Measurements from ENCODE around the gene REN.

Gene REN

DNA sequence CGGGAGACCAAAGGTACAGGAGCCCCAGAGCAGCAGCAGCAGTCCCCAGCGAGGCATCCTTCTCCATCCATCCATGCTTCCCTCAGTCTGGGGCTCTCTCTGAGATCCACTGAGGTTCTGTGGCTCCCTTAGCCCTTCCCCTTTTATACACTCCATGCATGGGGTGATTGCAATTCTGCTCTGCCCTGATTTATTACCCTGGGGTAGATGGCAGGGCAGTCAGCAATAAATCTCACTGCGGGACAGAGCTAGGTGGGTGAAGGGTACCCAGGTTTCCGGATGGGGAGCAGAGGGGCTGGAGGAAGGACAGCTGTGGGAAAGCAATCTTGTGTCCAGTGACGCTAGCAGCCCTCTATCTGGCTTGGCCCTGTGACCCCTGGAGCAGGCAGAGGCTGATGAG lies at the start of gene REN:
TSS of gene REN (minus strand) at position 119 of the 400 bp plus-strand sequence. CDS start at position 75, 44 bp downstream.
- Mint-ChIP-seq H3K27ac (ENCODE audit: low read depth) (no peak within 1 kb of the TSS), H3K27me3 (peaks cover 33% of the 10 kb centered on the region), H3K4me1 (no peaks in the 10 kb centered on the region), H3K36me3 (ENCODE audit: insufficient read depth) (no peaks in the 10 kb centered on the region), H3K9me3 (peaks cover 10% of the 10 kb centered on the region), H3K4me3 (no peak within 1 kb of the TSS)
- DNase-seq (ENCODE audit: low spot score in 2 of 2) = no peak
- ATAC-seq (replicated peaks; ENCODE audit: extremely low read depth, poor library complexity, severe bottlenecking) = no peak

DNA sequence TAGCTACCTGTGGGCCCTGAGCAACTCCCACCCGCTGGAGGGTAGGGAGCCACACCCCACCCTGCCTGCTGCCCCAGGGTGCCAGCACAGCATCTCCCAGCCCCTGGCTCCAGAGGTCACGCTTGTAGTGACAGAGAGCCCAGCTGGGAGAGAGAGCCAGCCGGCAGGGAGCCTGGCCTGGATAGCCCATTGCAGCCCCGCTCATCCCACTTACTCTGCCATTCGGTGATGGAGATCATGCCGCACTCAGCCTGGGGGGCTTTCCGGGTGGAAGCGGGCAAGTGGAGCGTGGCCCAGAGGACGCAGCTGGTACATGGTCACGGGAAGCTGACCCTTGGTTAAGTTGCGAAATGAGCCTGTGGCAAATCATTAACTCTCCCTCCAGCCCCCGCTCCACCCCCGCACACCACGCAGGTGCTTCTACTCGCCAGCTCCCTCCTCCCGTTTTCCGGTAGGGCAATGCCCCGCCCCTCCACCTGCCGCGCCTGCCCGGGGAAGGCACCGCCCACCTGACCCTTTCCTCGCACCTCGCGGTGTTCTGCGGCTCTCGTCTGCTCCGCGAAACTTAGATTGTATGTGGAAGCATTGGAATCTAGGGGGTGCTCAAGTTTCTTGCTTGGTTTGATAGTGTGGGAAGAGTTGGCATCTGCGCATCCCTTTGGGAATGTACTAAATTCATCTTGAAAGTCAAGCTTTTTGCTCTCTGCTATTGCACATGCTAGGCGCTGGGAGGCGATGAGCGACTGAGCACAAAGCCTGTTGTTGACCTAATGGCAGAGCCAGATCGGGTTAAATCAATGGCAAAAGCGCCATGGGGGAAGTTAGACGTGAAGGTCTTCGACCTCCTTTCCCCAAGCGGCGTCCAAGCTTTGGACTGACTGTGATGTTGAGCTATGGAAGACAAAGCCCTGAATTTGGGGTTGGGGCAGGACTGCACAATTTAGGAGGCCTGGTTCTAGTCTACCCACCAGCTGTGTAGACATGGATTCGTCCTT lies 47.8 kb upstream of the REN start, which contains the start of gene GOLT1A:
TSS of gene GOLT1A (minus strand) at position 321 of the 995 bp plus-strand sequence. CDS start at position 239, 82 bp downstream.
- no peaks in the 10 kb centered on the region for H3K9me3 Mint-ChIP-seq
- H3K27me3 Mint-ChIP-seq = peaks cover 14% of the 10 kb centered on the region
- H3K4me3 Mint-ChIP-seq = peak within 1 kb of the TSS; percentile 25
- H3K4me1 Mint-ChIP-seq = peaks cover 6% of the 10 kb centered on the region
- ATAC-seq (replicated peaks; ENCODE audit: extremely low read depth, poor library complexity, severe bottlenecking) (no peak), DNase-seq (ENCODE audit: low spot score in 2 of 2) (no peak)
- H3K36me3 Mint-ChIP-seq (ENCODE audit: insufficient read depth) = no peaks in the 10 kb centered on the region
- H3K27ac Mint-ChIP-seq (ENCODE audit: low read depth) = no peak within 1 kb of the TSS

DNA sequence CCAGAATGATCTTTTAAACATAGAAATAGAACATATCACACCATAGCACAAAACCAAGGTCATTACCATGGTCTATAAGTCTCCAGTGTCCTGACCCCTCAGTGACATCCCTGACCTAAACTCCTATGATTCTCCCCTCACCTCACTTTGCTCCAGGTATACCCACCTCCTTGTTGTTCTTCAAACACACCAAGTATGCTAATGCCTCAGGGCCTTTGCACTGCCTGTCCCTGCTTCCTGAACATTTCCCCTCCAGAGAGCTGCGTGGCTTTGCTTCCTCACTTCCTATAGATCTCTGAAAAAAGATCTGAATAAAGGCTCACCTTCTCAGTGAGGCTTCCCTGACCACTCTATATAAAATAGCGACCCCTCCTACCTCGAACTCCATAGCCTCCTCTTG lies 46.6 kb upstream of the REN start:
- peaks cover 14% of the 10 kb centered on the region for H3K27me3 Mint-ChIP-seq
- no peak overlapping the region for H3K4me3 Mint-ChIP-seq
- ATAC-seq (replicated peaks; ENCODE audit: extremely low read depth, poor library complexity, severe bottlenecking) (no peak), DNase-seq (ENCODE audit: low spot score in 2 of 2) (no peak)
- H3K4me1 Mint-ChIP-seq = no peaks in the 10 kb centered on the region
- no peaks in the 10 kb centered on the region for H3K36me3 Mint-ChIP-seq (ENCODE audit: insufficient read depth)
- no peak overlapping the region for H3K27ac Mint-ChIP-seq (ENCODE audit: low read depth)
- no peaks in the 10 kb centered on the region for H3K9me3 Mint-ChIP-seq

DNA sequence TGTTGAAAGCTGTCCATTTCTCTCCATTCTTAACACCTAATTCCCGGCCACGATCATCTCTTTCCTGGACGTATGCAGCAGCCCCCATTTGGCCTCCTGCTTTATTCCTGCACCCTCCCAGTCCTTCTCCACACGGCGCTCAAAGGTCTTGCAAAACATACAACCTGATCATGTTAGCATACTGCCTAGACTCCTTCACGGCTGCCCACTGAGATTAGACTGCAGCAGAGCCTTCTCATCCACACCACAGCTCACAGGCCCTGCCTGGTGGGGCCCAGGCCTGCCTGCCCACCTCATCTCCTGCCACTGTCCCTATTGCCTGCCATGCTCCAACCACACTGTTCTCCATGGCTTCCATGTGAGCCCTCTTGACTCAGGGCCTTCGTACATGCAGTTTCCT lies 44.9 kb upstream of the REN start:
- Mint-ChIP-seq H3K4me3 (no peak overlapping the region), H3K9me3 (no peaks in the 10 kb centered on the region), H3K36me3 (ENCODE audit: insufficient read depth) (no peaks in the 10 kb centered on the region), H3K27me3 (peaks cover 29% of the 10 kb centered on the region), H3K4me1 (no peaks in the 10 kb centered on the region), H3K27ac (ENCODE audit: low read depth) (no peak overlapping the region)
- no peak for DNase-seq (ENCODE audit: low spot score in 2 of 2)
- ATAC-seq (replicated peaks; ENCODE audit: extremely low read depth, poor library complexity, severe bottlenecking) = no peak

DNA sequence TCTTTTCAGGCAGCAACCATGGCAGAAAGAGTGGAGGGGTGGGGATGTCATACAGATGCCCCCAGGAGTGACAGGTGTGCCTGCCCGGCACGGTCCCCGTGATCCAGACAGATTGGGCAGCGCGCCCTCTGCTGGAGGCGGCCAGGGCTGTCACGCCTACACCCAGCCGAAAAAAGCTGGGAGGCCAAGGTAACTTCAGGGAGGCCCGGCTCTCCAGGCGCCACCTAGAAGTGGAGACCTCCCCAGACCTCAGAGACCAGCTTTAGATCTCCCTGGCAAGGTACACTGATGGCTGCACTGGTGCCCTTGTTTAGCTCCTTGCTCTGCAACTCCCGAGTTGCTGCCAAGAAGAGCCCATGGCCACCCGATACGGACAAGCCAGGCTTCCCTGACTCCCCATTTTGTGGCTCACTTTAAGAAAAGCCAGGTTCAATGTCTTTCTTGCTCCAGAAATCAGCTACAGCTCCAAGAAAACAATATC lies 41.0 kb upstream of the REN start:
- H3K27me3 Mint-ChIP-seq = peaks cover 65% of the 10 kb centered on the region
- peak; percentile 73 for ATAC-seq (replicated peaks; ENCODE audit: extremely low read depth, poor library complexity, severe bottlenecking)

DNA sequence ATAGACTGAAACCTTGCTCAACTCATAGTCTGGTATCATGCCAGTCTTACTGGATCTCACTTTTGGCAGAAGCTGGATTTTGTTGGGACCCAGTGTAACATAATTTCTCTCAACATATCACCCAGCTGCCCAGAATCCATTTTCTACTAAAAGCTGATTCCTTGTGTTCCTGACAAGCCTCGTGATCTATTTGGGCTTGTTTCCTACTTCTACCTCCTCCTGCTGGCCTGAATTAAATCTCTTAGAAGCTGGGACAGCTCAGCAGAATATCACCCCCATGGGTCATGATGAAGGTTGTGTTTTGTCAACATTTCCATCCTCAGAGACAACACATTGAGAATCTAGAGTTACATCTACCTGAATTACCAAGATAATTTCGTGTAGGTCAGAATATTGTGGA lies 40.0 kb upstream of the REN start:
- no peak overlapping the region for H3K27ac Mint-ChIP-seq (ENCODE audit: low read depth)
- peaks cover 75% of the 10 kb centered on the region for H3K27me3 Mint-ChIP-seq
- ATAC-seq (replicated peaks; ENCODE audit: extremely low read depth, poor library complexity, severe bottlenecking) (no peak), DNase-seq (ENCODE audit: low spot score in 2 of 2) (no peak)
- H3K36me3 Mint-ChIP-seq (ENCODE audit: insufficient read depth) = no peaks in the 10 kb centered on the region
- H3K4me1 Mint-ChIP-seq = no peaks in the 10 kb centered on the region
- no peak overlapping the region for H3K4me3 Mint-ChIP-seq
- H3K9me3 Mint-ChIP-seq = no peaks in the 10 kb centered on the region

More for the DNA sequence above, 41.0 kb upstream of the REN start:
- peak; percentile 46 to 73 for DNase-seq (ENCODE audit: low spot score in 2 of 2)
- no peak overlapping the region for H3K27ac Mint-ChIP-seq (ENCODE audit: low read depth)
- H3K4me1 Mint-ChIP-seq = no peaks in the 10 kb centered on the region
- no peaks in the 10 kb centered on the region for H3K36me3 Mint-ChIP-seq (ENCODE audit: insufficient read depth)
- no peak overlapping the region for H3K4me3 Mint-ChIP-seq
- no peaks in the 10 kb centered on the region for H3K9me3 Mint-ChIP-seq

DNA sequence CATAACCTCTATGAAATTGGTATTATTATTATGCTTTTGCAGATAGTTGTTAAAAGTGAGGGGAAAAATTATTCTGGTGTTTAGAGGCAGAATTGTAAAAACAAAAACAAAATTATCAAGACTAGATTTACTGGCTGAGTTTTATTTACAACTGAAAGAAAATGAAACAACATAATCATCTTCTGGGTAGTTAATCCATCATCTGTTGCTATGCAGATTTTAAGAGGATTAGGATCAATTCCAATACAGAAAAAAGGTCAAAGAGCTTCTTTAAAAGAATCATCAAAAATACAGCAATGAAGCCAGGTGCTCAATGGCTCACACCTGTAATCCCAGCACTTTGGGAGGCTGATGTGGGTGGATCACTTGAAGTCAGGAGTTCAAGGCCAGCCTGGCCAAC lies 39.3 kb upstream of the REN start:
- H3K27ac Mint-ChIP-seq (ENCODE audit: low read depth) = no peak overlapping the region
- H3K9me3 Mint-ChIP-seq = no peaks in the 10 kb centered on the region
- ATAC-seq (replicated peaks; ENCODE audit: extremely low read depth, poor library complexity, severe bottlenecking) = no peak
- H3K4me3 Mint-ChIP-seq = no peak overlapping the region
- no peaks in the 10 kb centered on the region for H3K36me3 Mint-ChIP-seq (ENCODE audit: insufficient read depth)
- no peak for DNase-seq (ENCODE audit: low spot score in 2 of 2)
- H3K27me3 Mint-ChIP-seq = peaks cover 81% of the 10 kb centered on the region
- H3K4me1 Mint-ChIP-seq = no peaks in the 10 kb centered on the region

DNA sequence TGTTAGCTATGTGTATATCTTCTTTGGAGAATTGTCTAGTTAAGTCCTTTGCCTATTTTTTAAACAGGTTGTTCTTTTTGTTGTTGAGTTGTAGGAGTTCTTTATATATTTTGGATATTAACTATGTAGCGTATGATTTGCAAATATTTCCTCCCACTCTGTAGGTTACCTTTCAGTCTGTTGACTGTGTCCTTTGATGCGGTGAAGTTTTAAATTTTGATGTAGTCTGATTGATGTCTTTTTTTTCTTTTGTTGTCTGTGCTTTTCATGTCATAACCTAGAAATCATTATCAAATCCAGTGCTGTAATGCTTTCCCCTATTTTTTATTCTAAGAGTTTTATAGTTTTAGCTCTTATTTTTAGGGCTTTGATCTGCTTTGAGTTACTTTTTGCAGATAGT lies 38.8 kb upstream of the REN start:
- no peak for ATAC-seq (replicated peaks; ENCODE audit: extremely low read depth, poor library complexity, severe bottlenecking)
- no peak for DNase-seq (ENCODE audit: low spot score in 2 of 2)
- Mint-ChIP-seq H3K4me3 (no peak overlapping the region), H3K4me1 (no peaks in the 10 kb centered on the region), H3K9me3 (no peaks in the 10 kb centered on the region), H3K36me3 (ENCODE audit: insufficient read depth) (no peaks in the 10 kb centered on the region), H3K27ac (ENCODE audit: low read depth) (no peak overlapping the region), H3K27me3 (peaks cover 82% of the 10 kb centered on the region)

DNA sequence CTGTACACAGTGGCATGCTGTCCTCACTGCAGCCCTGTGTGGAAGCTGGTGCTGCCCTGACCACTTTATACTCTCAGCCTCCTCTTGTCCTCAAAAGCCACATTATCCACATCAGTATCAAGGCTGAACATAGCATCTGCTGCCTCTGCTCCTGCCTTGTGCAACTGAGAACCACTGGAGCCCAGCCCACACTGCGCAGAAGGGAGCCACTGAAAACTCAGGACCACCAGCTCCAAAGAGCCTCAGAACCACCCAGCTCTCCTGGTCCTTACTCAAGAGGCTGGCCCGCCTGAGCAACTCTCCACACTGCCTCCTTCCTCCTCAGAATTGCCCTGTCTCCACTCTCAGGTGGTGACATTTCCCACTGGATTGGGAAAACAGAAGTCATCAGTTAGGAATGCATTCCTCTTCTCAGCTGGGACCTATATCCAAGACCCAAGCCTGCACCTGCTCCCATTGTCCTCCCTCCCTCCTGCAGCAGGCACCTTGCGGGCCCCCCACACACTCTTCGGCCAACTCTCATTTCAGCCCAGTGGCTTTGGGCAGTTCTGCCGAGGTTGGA lies 37.1 kb upstream of the REN start:
- no peaks in the 10 kb centered on the region for H3K9me3 Mint-ChIP-seq
- H3K27me3 Mint-ChIP-seq = peaks cover 72% of the 10 kb centered on the region
- H3K36me3 Mint-ChIP-seq (ENCODE audit: insufficient read depth) = no peaks in the 10 kb centered on the region
- no peak overlapping the region for H3K27ac Mint-ChIP-seq (ENCODE audit: low read depth)
- DNase-seq (ENCODE audit: low spot score in 2 of 2) (no peak), ATAC-seq (replicated peaks; ENCODE audit: extremely low read depth, poor library complexity, severe bottlenecking) (no peak)
- H3K4me3 Mint-ChIP-seq = no peak overlapping the region
- H3K4me1 Mint-ChIP-seq = no peaks in the 10 kb centered on the region

DNA sequence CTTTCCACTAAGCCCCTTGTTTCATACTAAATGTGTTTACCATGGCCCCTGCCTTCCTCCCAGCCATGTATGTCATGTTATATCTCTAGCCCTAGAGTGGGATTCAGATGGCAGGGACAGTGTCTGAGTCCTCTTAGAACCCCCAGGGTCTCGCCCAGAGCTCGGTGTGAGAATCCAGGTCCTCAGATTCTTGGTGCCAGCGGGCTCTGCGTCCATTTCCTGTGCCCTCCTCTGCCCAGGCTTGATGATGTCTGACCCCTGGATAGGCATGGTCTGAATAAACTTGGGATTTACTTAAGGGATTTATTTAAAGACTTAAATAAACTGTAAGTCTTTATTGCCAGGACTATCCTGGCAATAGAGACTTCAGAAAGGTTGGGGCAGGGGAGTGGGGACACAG lies 36.3 kb upstream of the REN start:
- Mint-ChIP-seq H3K36me3 (ENCODE audit: insufficient read depth) (no peaks in the 10 kb centered on the region), H3K4me3 (no peak overlapping the region), H3K27ac (ENCODE audit: low read depth) (no peak overlapping the region), H3K4me1 (no peaks in the 10 kb centered on the region), H3K27me3 (peaks cover 67% of the 10 kb centered on the region), H3K9me3 (no peaks in the 10 kb centered on the region)
- ATAC-seq (replicated peaks; ENCODE audit: extremely low read depth, poor library complexity, severe bottlenecking) (no peak), DNase-seq (ENCODE audit: low spot score in 2 of 2) (no peak)

DNA sequence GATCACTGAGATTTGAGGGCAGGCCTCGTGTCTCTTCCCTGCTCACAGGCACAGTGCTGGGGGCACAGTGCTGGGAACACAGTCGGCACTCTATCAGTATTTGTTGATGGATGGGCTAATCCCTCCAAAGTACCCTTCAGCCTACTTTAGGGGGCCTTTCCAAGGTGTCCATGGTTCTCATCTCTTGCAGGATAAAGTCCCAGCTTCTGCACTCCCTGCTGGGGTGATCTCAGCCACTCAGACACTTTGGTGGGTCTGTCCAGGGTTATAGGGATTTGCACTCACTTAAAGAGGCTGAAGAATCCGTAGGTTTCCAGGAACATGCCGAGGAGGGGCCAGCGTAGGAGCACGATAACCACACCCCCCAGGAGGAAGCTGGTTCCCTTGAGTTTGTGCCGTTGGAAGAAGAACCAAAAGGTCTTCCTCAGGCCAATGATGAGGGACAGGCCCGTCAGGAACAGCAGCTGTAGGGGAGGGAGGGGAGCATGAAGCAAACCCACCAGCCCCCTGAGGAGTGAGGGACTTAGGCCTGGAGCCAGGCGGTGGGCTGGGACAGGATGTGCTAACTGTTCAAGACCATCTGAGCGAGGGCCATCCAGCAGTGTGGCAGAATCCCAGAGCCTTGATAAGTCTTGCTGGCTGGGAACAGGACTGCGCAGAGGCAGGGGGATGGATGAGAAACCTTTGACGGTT lies 35.4 kb upstream of the REN start:
- no peak for ATAC-seq (replicated peaks; ENCODE audit: extremely low read depth, poor library complexity, severe bottlenecking)
- Mint-ChIP-seq H3K27me3 (peaks cover 57% of the 10 kb centered on the region), H3K36me3 (ENCODE audit: insufficient read depth) (no peaks in the 10 kb centered on the region), H3K4me3 (no peak overlapping the region), H3K4me1 (no peaks in the 10 kb centered on the region), H3K9me3 (no peaks in the 10 kb centered on the region), H3K27ac (ENCODE audit: low read depth) (no peak overlapping the region)
- DNase-seq (ENCODE audit: low spot score in 2 of 2) = no peak

DNA sequence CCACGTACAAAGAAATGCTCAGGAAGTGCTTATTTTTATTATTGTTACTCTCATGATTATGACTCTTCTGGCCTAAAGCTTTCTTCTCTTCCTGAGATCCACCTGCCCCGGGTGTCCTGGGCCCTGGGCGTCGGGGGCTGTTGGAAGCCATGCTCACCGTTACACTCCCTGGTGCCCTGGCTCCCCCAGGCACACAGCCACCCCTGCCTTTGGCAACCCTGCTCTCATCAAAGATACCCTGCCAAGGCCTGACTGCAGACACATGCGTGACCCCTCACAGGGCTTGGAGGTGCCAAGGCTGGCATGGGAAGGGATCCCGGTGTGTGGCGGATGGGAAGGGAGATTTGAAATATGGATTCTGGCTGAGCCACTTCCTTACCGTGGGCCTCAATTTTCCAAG lies 33.4 kb upstream of the REN start:
- Mint-ChIP-seq H3K4me1 (no peaks in the 10 kb centered on the region), H3K27ac (ENCODE audit: low read depth) (no peak overlapping the region), H3K9me3 (no peaks in the 10 kb centered on the region), H3K36me3 (ENCODE audit: insufficient read depth) (no peaks in the 10 kb centered on the region), H3K27me3 (peaks cover 38% of the 10 kb centered on the region), H3K4me3 (no peak overlapping the region)
- DNase-seq (ENCODE audit: low spot score in 2 of 2) (no peak), ATAC-seq (replicated peaks; ENCODE audit: extremely low read depth, poor library complexity, severe bottlenecking) (no peak)
